ENCODE data around the gene CORO1C. TPM values are rescaled to one million over a fixed set of nuclear protein-coding genes. Genes with fewer than 3 reads are reported as not detected.

Gene CORO1C
- total RNA-seq, 1 experiment from 2014 or later: 91.2 TPM

GRCh38 chr12:108599948-108600701 lies 131.2 kb downstream of the CORO1C start:
- DNase-seq (ENCODE audit: low read depth): no peak

GRCh38 chr12:108599541-108599940 lies 131.8 kb downstream of the CORO1C start:
- no peak for DNase-seq (ENCODE audit: low read depth)

GRCh38 chr12:108598553-108599250 lies 132.6 kb downstream of the CORO1C start:
- no peak for DNase-seq (ENCODE audit: low read depth)

GRCh38 chr12:108597559-108598471 lies 133.5 kb downstream of the CORO1C start, which contains the start of gene TMEM119:
Gene TMEM119, minus strand, starts transcription at chr12:108598084. Its CDS starts 5,701 bp downstream, at chr12:108592383.
- DNase-seq (ENCODE audit: low read depth): peak; percentile 94

- peak; percentile 60 for DNase-seq (ENCODE audit: low read depth)
Measured at GRCh38 chr12:108596854-108597558, 134.3 kb downstream of the CORO1C start.

- DNase-seq (ENCODE audit: low read depth): no peak
Measured at GRCh38 chr12:108595711-108596647, 135.3 kb downstream of the CORO1C start.

Other genes with a start within 250 kb of the CORO1C start
- 3.5 and 3.6 TPM in 2 replicates for gene FICD, start 216.2 kb downstream of the CORO1C start, total RNA-seq (2014; rRNA removed; shearing (Covaris generic))
- 32.5 and 37.6 TPM in 2 replicates for gene SART3, start 170.3 kb downstream of the CORO1C start, total RNA-seq (2014; rRNA removed; shearing (Covaris generic))
- gene ISCU, start 168.9 kb downstream of the CORO1C start, total RNA-seq (2014; rRNA removed; shearing (Covaris generic)): 120 and 127 TPM in 2 replicates
- 173 and 232 TPM in 2 replicates for gene TMEM119, start 133.4 kb downstream of the CORO1C start, total RNA-seq (2014; rRNA removed; shearing (Covaris generic))
- gene SELPLG, start 97.6 kb downstream of the CORO1C start, total RNA-seq (2014; rRNA removed; shearing (Covaris generic)): 0.88 and 1.7 TPM in 2 replicates
- 21.1 and 23.7 TPM in 2 replicates for gene SSH1, start 126.1 kb upstream of the CORO1C start, total RNA-seq (2014; rRNA removed; shearing (Covaris generic))
- gene DAO, start 148.6 kb upstream of the CORO1C start, total RNA-seq (2014; rRNA removed; shearing (Covaris generic)): not detected in 2 replicates

All from RPMI7951 (cell line).